ENCODE measurements around the gene B4GALNT4. TPM values are rescaled to one million over a fixed set of nuclear protein-coding genes. Genes with fewer than 3 reads are reported as not detected.

B4GALNT4 gene
- total and polyA plus RNA-seq, 2 of the 4 experiments (the other 2 are of a cell fraction), result 5.2 to 38.6 TPM

DNA sequence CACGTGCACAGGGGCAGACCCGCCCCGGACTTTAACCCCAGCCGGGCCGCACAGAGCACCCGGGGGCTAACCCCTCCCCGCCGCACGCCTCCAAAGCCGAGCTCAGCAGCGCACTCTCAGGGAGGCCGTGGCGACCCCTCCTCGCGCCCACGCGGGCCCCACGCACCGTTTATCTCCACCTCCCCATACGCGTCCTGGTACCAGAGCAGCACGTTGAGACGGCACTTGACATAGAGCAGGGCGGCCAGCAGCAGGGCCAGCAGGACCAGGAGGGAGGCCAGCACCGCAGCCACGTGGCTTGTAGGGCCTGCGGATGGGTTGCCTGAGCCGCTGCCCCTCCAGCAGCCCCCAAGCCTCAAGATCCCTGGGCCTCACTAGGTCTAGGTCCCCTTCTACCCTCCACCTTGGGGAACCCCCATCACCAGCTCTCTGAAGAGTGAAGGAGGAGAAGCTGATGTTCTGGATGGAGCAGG, 38.4 kb downstream of the B4GALNT4 start:
- Histone ChIP-seq H3K36me3 (ENCODE audit: control insufficient read depth, insufficient read depth, low read length) (no peaks in the 10 kb centered on the region), H3K4me3 (ENCODE audit: insufficient read depth, low read depth, low read length) (no peak overlapping the region), H3K9me1 (ENCODE audit: insufficient read depth, low read length) (no peaks in the 10 kb centered on the region), H2AFZ (replicated peaks; ENCODE audit: low read length, poor library complexity) (peak overlapping the region; percentile 86), H2BK5ac (ENCODE audit: low read depth, low read length, poor library complexity, severe bottlenecking) (no peak overlapping the region), H3K18ac (ENCODE audit: low read depth, low read length) (no peak overlapping the region), H4K91ac (ENCODE audit: insufficient read depth, low read depth, low read length) (no peak overlapping the region), H2AK5ac (ENCODE audit: low read depth, low read length) (no peak overlapping the region), H2AK9ac (replicated peaks; ENCODE audit: low read depth, low read length, poor library complexity) (peak overlapping the region; percentile 47), H4K20me1 (ENCODE audit: insufficient read depth, low read length) (no peaks in the 10 kb centered on the region), H3K4me1 (ENCODE audit: control insufficient read depth, insufficient read depth, low read length) (peaks cover 3% of the 10 kb centered on the region; the same call in 1 of the 2 replicates), H3K56ac (ENCODE audit: extremely low read depth, insufficient read depth, low read length) (no peak overlapping the region), H4K5ac (ENCODE audit: low read depth, low read length) (no peak overlapping the region; the same call in 1 of the 2 replicates), H3K9ac (ENCODE audit: low read depth, low read length) (no peak overlapping the region), H2BK120ac (ENCODE audit: low read depth, low read length) (no peak overlapping the region), H3K79me1 (ENCODE audit: low read depth in 1 of 2, low read length in 2 of 2) (no peaks in the 10 kb centered on the region), H3K4ac (ENCODE audit: low read depth, low read length) (no peak overlapping the region), H3K4me2 (ENCODE audit: low read depth, low read length) (no peak overlapping the region; the same call in 1 of the 2 replicates), H2BK15ac (ENCODE audit: low read depth, low read length) (no peak overlapping the region), H3K23ac (ENCODE audit: low read depth, low read length) (no peak overlapping the region), H2BK20ac (ENCODE audit: low read depth, low read length) (no peak overlapping the region), H3K9me3 (ENCODE audit: control insufficient read depth, insufficient read depth, low read length) (no peaks in the 10 kb centered on the region), H3K27me3 (ENCODE audit: control insufficient read depth, insufficient read depth, low read length) (peaks cover 3% of the 10 kb centered on the region; the same call in 1 of the 2 replicates), H3K14ac (replicated peaks; ENCODE audit: low read depth, low read length) (no peak overlapping the region), H4K8ac (ENCODE audit: low read depth in 2 of 2, low read length in 2 of 2) (peak overlapping the region in 1 of 2 experiments; percentile 74; a peak in 1 of 4 replicates), H3K27ac (ENCODE audit: insufficient read depth, low read length) (no peak overlapping the region)
- no TSS peak for BruUV-seq (replicated peaks)
- dilution Hi-C loops (cut with HindIII; ENCODE audit: low sequenced_read_pairs, unreplicated experiment), result no loop called here
- TF ChIP-seq, protein P1, sequence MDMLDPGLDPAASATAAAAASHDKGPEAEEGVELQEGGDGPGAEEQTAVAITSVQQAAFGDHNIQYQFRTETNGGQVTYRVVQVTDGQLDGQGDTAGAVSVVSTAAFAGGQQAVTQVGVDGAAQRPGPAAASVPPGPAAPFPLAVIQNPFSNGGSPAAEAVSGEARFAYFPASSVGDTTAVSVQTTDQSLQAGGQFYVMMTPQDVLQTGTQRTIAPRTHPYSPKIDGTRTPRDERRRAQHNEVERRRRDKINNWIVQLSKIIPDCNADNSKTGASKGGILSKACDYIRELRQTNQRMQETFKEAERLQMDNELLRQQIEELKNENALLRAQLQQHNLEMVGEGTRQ (IDR thresholded peaks at IDR 0.05; ENCODE audit: low read depth, low read length), result no peak
- TF ChIP-seq CHD1 (IDR thresholded peaks at IDR 0.05; ENCODE audit: low read depth, low read length) (no peak), RCOR1 (IDR thresholded peaks at IDR 0.05; ENCODE audit: insufficient replicate concordance, low read length) (no peak), MXI1 (IDR thresholded peaks at IDR 0.05; ENCODE audit: borderline replicate concordance, low read depth, low read length) (no peak), RFX5 (IDR thresholded peaks at IDR 0.05; ENCODE audit: low read depth, low read length) (no peak), MAFK (IDR thresholded peaks at IDR 0.05; ENCODE audit: low read depth, low read length) (no peak), POLR2A (IDR thresholded peaks at IDR 0.05; ENCODE audit: low read depth, low read length) (no peak), BHLHE40 (IDR thresholded peaks at IDR 0.05; ENCODE audit: low read depth, low read length) (no peak), FOS (IDR thresholded peaks at IDR 0.05; ENCODE audit: low read depth, low read length) (no peak), MAZ (IDR thresholded peaks at IDR 0.05; ENCODE audit: borderline replicate concordance, low read depth, low read length) (no peak), NFE2L2 (IDR thresholded peaks at IDR 0.05; ENCODE audit: low read depth, low read length) (no peak), CEBPB (IDR thresholded peaks at IDR 0.05; ENCODE audit: low read depth, low read length) (no peak), SMC3 (IDR thresholded peaks at IDR 0.05; ENCODE audit: low read depth, low read length) (no peak)
- TF ChIP-seq, protein P2, sequence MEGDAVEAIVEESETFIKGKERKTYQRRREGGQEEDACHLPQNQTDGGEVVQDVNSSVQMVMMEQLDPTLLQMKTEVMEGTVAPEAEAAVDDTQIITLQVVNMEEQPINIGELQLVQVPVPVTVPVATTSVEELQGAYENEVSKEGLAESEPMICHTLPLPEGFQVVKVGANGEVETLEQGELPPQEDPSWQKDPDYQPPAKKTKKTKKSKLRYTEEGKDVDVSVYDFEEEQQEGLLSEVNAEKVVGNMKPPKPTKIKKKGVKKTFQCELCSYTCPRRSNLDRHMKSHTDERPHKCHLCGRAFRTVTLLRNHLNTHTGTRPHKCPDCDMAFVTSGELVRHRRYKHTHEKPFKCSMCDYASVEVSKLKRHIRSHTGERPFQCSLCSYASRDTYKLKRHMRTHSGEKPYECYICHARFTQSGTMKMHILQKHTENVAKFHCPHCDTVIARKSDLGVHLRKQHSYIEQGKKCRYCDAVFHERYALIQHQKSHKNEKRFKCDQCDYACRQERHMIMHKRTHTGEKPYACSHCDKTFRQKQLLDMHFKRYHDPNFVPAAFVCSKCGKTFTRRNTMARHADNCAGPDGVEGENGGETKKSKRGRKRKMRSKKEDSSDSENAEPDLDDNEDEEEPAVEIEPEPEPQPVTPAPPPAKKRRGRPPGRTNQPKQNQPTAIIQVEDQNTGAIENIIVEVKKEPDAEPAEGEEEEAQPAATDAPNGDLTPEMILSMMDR (conservative IDR thresholded peaks at IDR 0.05; ENCODE audit: low read depth, low read length), result no peak
- TF ChIP-seq, protein P3, sequence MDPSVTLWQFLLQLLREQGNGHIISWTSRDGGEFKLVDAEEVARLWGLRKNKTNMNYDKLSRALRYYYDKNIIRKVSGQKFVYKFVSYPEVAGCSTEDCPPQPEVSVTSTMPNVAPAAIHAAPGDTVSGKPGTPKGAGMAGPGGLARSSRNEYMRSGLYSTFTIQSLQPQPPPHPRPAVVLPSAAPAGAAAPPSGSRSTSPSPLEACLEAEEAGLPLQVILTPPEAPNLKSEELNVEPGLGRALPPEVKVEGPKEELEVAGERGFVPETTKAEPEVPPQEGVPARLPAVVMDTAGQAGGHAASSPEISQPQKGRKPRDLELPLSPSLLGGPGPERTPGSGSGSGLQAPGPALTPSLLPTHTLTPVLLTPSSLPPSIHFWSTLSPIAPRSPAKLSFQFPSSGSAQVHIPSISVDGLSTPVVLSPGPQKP (IDR thresholded peaks at IDR 0.05; ENCODE audit: borderline replicate concordance, low read depth, low read length), result no peak
- intact Hi-C loops (cut with micrococcal nuclease), result no loop called here
- ChIA-PET CTCF (interaction anchor here (1.8 kb wide), 1 partner anchor 41 kb away, joined by 12 read pairs; the partner anchor contains the start of gene PTDSS2), POLR2A (ENCODE audit: unreplicated experiment) (no interaction called here)
- WGBS, 2 experiments (ENCODE audit: extremely low coverage in 2 of 2, insufficient read length in 1 of 2), result 57% methylated on average over 14 of the region's 28 CpGs; no CpG with 5 or more reads in 1 of the 2 experiments
- DNase-seq (no peak), ATAC-seq (ENCODE audit: low read depth) (no peak)
- in situ Hi-C loops (cut with MboI; ENCODE audit: low sequenced_read_pairs), result no loop called here
